Measurements from ENCODE around the gene SMARCD1.

DNA sequence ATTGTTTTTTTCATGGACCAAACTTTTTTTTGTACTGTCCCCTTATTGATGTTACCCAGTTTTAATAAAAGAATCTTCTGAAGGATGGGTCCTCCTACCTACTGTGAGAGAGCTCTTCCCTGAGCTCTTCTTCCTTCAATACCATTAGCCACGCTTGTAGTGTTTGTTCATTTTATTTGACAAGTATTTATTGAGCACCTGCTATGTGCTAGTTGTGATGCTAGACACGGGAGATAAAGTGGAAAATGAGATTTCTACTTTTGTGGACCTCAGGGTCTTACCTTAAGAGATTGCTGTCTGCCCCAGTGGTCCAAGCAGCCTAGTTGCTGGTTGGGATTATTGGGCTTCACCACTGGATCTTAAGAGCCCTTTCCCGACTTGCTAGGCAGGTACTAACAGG is 15.4 kb downstream of the SMARCD1 start:
- TF ChIP-seq, protein P1, sequence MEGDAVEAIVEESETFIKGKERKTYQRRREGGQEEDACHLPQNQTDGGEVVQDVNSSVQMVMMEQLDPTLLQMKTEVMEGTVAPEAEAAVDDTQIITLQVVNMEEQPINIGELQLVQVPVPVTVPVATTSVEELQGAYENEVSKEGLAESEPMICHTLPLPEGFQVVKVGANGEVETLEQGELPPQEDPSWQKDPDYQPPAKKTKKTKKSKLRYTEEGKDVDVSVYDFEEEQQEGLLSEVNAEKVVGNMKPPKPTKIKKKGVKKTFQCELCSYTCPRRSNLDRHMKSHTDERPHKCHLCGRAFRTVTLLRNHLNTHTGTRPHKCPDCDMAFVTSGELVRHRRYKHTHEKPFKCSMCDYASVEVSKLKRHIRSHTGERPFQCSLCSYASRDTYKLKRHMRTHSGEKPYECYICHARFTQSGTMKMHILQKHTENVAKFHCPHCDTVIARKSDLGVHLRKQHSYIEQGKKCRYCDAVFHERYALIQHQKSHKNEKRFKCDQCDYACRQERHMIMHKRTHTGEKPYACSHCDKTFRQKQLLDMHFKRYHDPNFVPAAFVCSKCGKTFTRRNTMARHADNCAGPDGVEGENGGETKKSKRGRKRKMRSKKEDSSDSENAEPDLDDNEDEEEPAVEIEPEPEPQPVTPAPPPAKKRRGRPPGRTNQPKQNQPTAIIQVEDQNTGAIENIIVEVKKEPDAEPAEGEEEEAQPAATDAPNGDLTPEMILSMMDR (IDR thresholded peaks at IDR 0.05): no peak
- TF ChIP-seq EZH2phosphoT487 (IDR thresholded peaks at IDR 0.05) (no peak), EZH2 (IDR thresholded peaks at IDR 0.05) (no peak)
